K562 (cell line): ENCODE measurements around the gene BCR. TPM values are rescaled to one million over a fixed set of nuclear protein-coding genes. Genes with fewer than 3 reads are reported as not detected.

Source experiments
- ATAC-seq: fragments of 200-7000 bp; cut with Tn5 transposase; 3 replicates; pipeline ENCODE4 v1.9.1; 2020; ENCODE audit warnings: moderate library complexity
- BruUV-seq: library from RNA; stranded (reverse); fragments of 400-500 nt; replicated peaks from 2 replicates; lab custom pipeline; 2021; lab: Mats Ljungman, UMichigan
- CTCF ChIA-PET: fragments of 300-600 bp; formaldehyde crosslinking; extraction: SDS; loops from one replicate; lab custom pipeline; 2021; ENCODE audit warnings: low intra/inter-chr PET ratio; lab: Yijun Ruan, JAX
- POLR2A ChIA-PET: fragments of 300-600, 350-650 bp; sonication (Branson Sonifier 250); formaldehyde crosslinking; extraction: SDS; loops from one replicate; lab custom pipeline; 2021; ENCODE audit warnings: antibody characterized with exemption, inconsistent platforms; lab: Yijun Ruan, JAX
- DNase-seq, 4 experiments: peaks; one replicate each; pipeline versions ENCODE4 v3.0.0 to v3.0.0-alpha.2; 2011 to 2018; ENCODE audit warnings: low spot score in 3 of 4, mixed read lengths in 3 of 4; ENCODE audit errors: extremely low read depth in 1 of 4
- FAIRE-seq: peaks from 2 replicates; lab custom pipeline; 2011; peaks lifted over from hg19 to GRCh38; lab: Jason Lieb, UNC
- H2AFZ ChIP-seq: 2 replicates; pipeline ENCODE4 v1.6.0; 2011; ENCODE audit warnings: low read depth, low read length, control low read depth, inconsistent platforms
- H3K27ac ChIP-seq: fragments of 200-600 bp; 3 replicates; pipeline ENCODE4 v1.8.0; 2011; ENCODE audit warnings: low read depth, mild to moderate bottlenecking, control low read depth, inconsistent platforms, low read length, moderate library complexity, mixed read lengths; ENCODE audit errors: extremely low read depth
- H3K27me3 ChIP-seq, 2 experiments: fragments of 300-600 bp in 1 of 2; 2 replicates in 1 of 2; 3 replicates in 1 of 2; pipeline versions ENCODE4 v1.6.0 to v1.8.0; 2011; ENCODE audit warnings: inconsistent platforms in 2 of 2, low read length in 2 of 2, mild to moderate bottlenecking in 1 of 2, mixed read lengths in 1 of 2, moderate library complexity in 1 of 2; ENCODE audit not compliant: control insufficient read depth in 2 of 2, insufficient read depth in 2 of 2
- H3K36me3 ChIP-seq: fragments of 300-600 bp; 3 replicates; pipeline ENCODE4 v1.8.0; 2011; ENCODE audit warnings: mild to moderate bottlenecking, low read length, inconsistent platforms; ENCODE audit not compliant: control insufficient read depth, insufficient read depth
- H3K4me1 ChIP-seq, 2 experiments: fragments of 200-600 bp in 1 of 2; replicated peaks in 1 of 2; 2 replicates in 1 of 2; 3 replicates in 1 of 2; pipeline versions ENCODE4 v1.5.1 to v1.8.0; 2011; ENCODE audit warnings: inconsistent platforms in 2 of 2, low read length in 2 of 2, mild to moderate bottlenecking in 1 of 2, mixed read lengths in 1 of 2, moderate library complexity in 1 of 2; ENCODE audit not compliant: control insufficient read depth in 2 of 2, insufficient read depth in 2 of 2
- H3K4me2 ChIP-seq: 2 replicates; pipeline ENCODE4 v1.6.1; 2011; ENCODE audit warnings: low read length, control low read depth, inconsistent platforms, mixed read lengths; ENCODE audit not compliant: insufficient read depth
- H3K4me3 ChIP-seq: fragments of 200-600 bp; sonication (generic), shearing (Covaris generic); 2 replicates; pipeline ENCODE4 v1.5.1; 2016; ENCODE audit warnings: control low read depth, inconsistent platforms
- H3K79me2 ChIP-seq: fragments of 200-600 bp; 3 replicates; pipeline ENCODE4 v1.8.0; 2011; ENCODE audit warnings: low read length, inconsistent platforms; ENCODE audit not compliant: control insufficient read depth, insufficient read depth
- H3K9ac ChIP-seq, 2 experiments: 2 replicates each; pipeline versions ENCODE4 v1.6.0 to v1.6.1; 2011; ENCODE audit warnings: low read depth in 2 of 2, low read length in 2 of 2, control low read depth in 1 of 2, inconsistent platforms in 1 of 2, mild to moderate bottlenecking in 1 of 2, mixed read lengths in 1 of 2; ENCODE audit not compliant: insufficient read depth in 1 of 2
- H3K9me1 ChIP-seq: one replicate; pipeline ENCODE4 v1.6.0; 2011; ENCODE audit warnings: inconsistent platforms, mild to moderate bottlenecking, low read length, moderate library complexity; ENCODE audit not compliant: control insufficient read depth, insufficient read depth
- H3K9me3 ChIP-seq: replicated peaks from 2 replicates; pipeline ENCODE4 v1.5.1; 2011; ENCODE audit warnings: low read depth, low read length, inconsistent platforms; ENCODE audit not compliant: control insufficient read depth, insufficient read depth
- H4K20me1 ChIP-seq: replicated peaks from 2 replicates; pipeline ENCODE4 v1.6.1; 2011; ENCODE audit warnings: low read length, inconsistent platforms, mixed read lengths; ENCODE audit not compliant: control insufficient read depth, insufficient read depth
- ATF3 ChIP-seq, 2 experiments: fragments of 450-650 bp in 1 of 2; sonication (generic) in 1 of 2; formaldehyde crosslinking in 1 of 2; IDR thresholded peaks in 1 of 2; conservative IDR thresholded peaks in 1 of 2; 2 replicates each; pipeline versions ENCODE4 v1.6.1 to v1.8.1; 2016 to 2023; ENCODE audit warnings: mild to moderate bottlenecking in 2 of 2, moderate library complexity in 2 of 2, inconsistent platforms in 1 of 2, missing genetic modification reagents in 1 of 2
- GTF2B ChIP-seq: IDR thresholded peaks from 2 replicates; pipeline ENCODE4 v1.6.1; 2011; ENCODE audit not compliant: insufficient read length; ENCODE audit errors: extremely low read depth
- HMGXB4 ChIP-seq: sonication (generic); formaldehyde crosslinking; IDR thresholded peaks from 2 replicates; pipeline ENCODE4 v1.8.1; 2023; ENCODE audit warnings: mild to moderate bottlenecking, missing genetic modification reagents
- HNRNPH1 ChIP-seq: fragments of 200-400 bp; formaldehyde crosslinking; optimal IDR thresholded peaks from 2 replicates; pipeline ENCODE3; 2017; ENCODE audit warnings: low read depth, mild to moderate bottlenecking, low read length, moderate library complexity
- HSF4 ChIP-seq: fragments of 250-450 bp; sonication (Bioruptor Pico); IDR thresholded peaks from 2 replicates; pipeline ENCODE4 v2.1.2; 2022; ENCODE audit warnings: mild to moderate bottlenecking, moderate library complexity, borderline replicate concordance
- LEF1 ChIP-seq: fragments of 450-650 bp; IDR thresholded peaks from 2 replicates; pipeline ENCODE4 v1.6.1; 2016; ENCODE audit warnings: mild to moderate bottlenecking
- MLX ChIP-seq, 2 experiments: fragments of 450-650 bp in 1 of 2; sonication (generic) in 1 of 2; formaldehyde crosslinking; conservative IDR thresholded peaks; 2 replicates each; pipeline versions ENCODE4 v1.4.0 to v1.8.1; 2020 to 2022; ENCODE audit warnings: mild to moderate bottlenecking in 1 of 2, missing genetic modification reagents in 1 of 2
- MTA2 ChIP-seq: fragments of 450-650 bp; IDR thresholded peaks from 2 replicates; pipeline ENCODE4 v1.6.1; 2016; ENCODE audit warnings: low read depth
- NKRF ChIP-seq: fragments of 450-650 bp; IDR thresholded peaks from 2 replicates; pipeline ENCODE4 v1.6.1; 2016; ENCODE audit warnings: borderline replicate concordance
- ZSCAN32 ChIP-seq: fragments of 450-650 bp; formaldehyde crosslinking; IDR thresholded peaks from 2 replicates; pipeline ENCODE4 v1.4.0; 2020; ENCODE audit warnings: mild to moderate bottlenecking, moderate library complexity
- WGBS: fragments of 100-300 bp; shearing (Covaris generic); methylation state at CpG from one replicate; pipeline ENCODE4 v1.1.6; 2016; ENCODE audit warnings: low coverage, mixed read lengths; ENCODE audit not compliant: insufficient coverage; ENCODE audit errors: missing lambda C conversion rate; 5-methylcytosine and 5-hydroxymethylcytosine counted together
- in situ Hi-C: fragments of 300-500 bp; cut with MboI; formaldehyde crosslinking; loops from 4 replicates; pipeline ENCODE4 v1.15.0; 2018; ENCODE audit warnings: inconsistent platforms, mixed read lengths
- intact Hi-C: fragments of 100-400 bp; cut with micrococcal nuclease; formaldehyde crosslinking; loops from 2 replicates; pipeline ENCODE4 v1.14.2; 2022
- polyA plus RNA-seq, 8 experiments: library from polyadenylated mRNA; depleted of rRNA in 4 of 8; stranded (reverse) in 5 of 8; unstranded in 3 of 8; fragments of >200 nt; fragmentation: Nextera tagmentation in 2 of 8; fragmentation: Illumina TruSeq in 1 of 8; extraction: Ambion mirVana in 2 of 8; extraction: Trizol in 1 of 8; gene quantifications; 2 replicates each; pipeline versions ENCODE4 v1.2.1 to v1.2.3, GENCODE V29; 2011 to 2014; ENCODE audit warnings: inconsistent platforms in 1 of 8, missing spikeins in 1 of 8
- total RNA-seq, 7 experiments: library from RNA; depleted of rRNA in 6 of 7; stranded (reverse); fragments of >200 nt in 6 of 7; fragmentation: Illumina TruSeq in 2 of 7; extraction: Trizol in 2 of 7; gene quantifications; 2 replicates each; pipeline versions ENCODE4 v1.2.1 to v1.2.3, GENCODE V29; 2011 to 2021; ENCODE audit warnings: low replicate concordance in 1 of 7

Gene BCR
- total and polyA plus RNA-seq, 9 of the 15 experiments (the other 6 are each of a cell fraction or from before 2014, with no cell fraction given) = 0.41 to 150 (median 45.6) TPM

- peak; percentile 94 for FAIRE-seq
- ATAC-seq = peak; percentile 90
- no peaks in the 10 kb centered on the region for H3K9me3 ChIP-seq
- ChIA-PET POLR2A (interaction anchor here (0.5 to 86.5 kb wide), 29 partner anchors 8 to 671 kb away, joined by 3 to 3476 read pairs (median 4); partner anchors contain the start of gene BCR), CTCF (interaction anchor here (0.7 kb wide), 1 partner anchor 290 kb away, joined by 4 read pairs; no protein-coding TSS in a partner anchor)
- H3K27ac ChIP-seq = no peak within 1 kb of the TSS
- peaks cover 31 to 42% of the 10 kb centered on the region in 2 experiments for H3K27me3 ChIP-seq
- DNase-seq = peak; percentile 60 to 100 (median 100)
- in situ Hi-C loops (no loop called here), intact Hi-C loops (loop anchor here (1.0 kb wide), 1 partner anchor 35 kb away; the partner anchor contains the start of gene BCR)
- no peaks in the 10 kb centered on the region for H3K79me2 ChIP-seq
- no peaks in the 10 kb centered on the region for H3K36me3 ChIP-seq
- no TSS peak for BruUV-seq
- no peak within 1 kb of the TSS for H3K4me3 ChIP-seq
- 27% methylated on average over 62 of the region's 62 CpGs for WGBS
- peaks cover 64% of the 10 kb centered on the region for H4K20me1 ChIP-seq
- H3K9ac ChIP-seq = peak within 1 kb of the TSS in 1 of 2 experiments; percentile 7; a peak in 2 of 4 replicates
- peak within 1 kb of the TSS; percentile 11; the same call in 1 of the 2 replicates for H2AFZ ChIP-seq
- peaks cover 16 to 30% of the 10 kb centered on the region in 2 experiments for H3K4me1 ChIP-seq
- H3K9me1 ChIP-seq = peaks cover 12% of the 10 kb centered on the region
- H3K4me2 ChIP-seq = peak within 1 kb of the TSS; percentile 52
- TF ChIP-seq ZSCAN32 = no peak
- TF ChIP-seq HNRNPH1 = no peak
- TF ChIP-seq LEF1 = no peak
- TF ChIP-seq MTA2 = no peak
- TF ChIP-seq HSF4 (CRISPR knock-in tag) = no peak
- no peak for TF ChIP-seq ATF3 (IDR thresholded peaks at IDR 0.05)
- TF ChIP-seq ATF3 (CRISPR knock-in tag; conservative IDR thresholded peaks at IDR 0.05) = peak; percentile 87
- TF ChIP-seq HMGXB4 = peak; percentile 91
- TF ChIP-seq GTF2B = no peak
- no peak for TF ChIP-seq NKRF
- peak in 1 of 2 experiments; percentile 96; a peak in 2 of 4 replicates for TF ChIP-seq MLX (CRISPR knock-in tag; conservative IDR thresholded peaks at IDR 0.05)
Observed at GRCh38 chr22:23144932-23145877, 35.1 kb upstream of the BCR start, which contains the start of gene RAB36. Gene RAB36, plus strand, starts transcription at chr22:23145477. Its CDS starts 1,140 bp downstream, at chr22:23146617.
